GM12878 (cell line): ENCODE results near the gene SLC25A51. TPM values are rescaled to one million over a fixed set of nuclear protein-coding genes. Genes with fewer than 3 reads are reported as not detected.

Experiments
- ATAC-seq: fragments of 200-7000 bp; cut with Tn5 transposase; 3 replicates; pipeline ENCODE4 v1.9.1; 2020; ENCODE audit warnings: mild to moderate bottlenecking, moderate library complexity
- BruUV-seq: library from RNA; stranded (reverse); fragments of 400-500 nt; replicated peaks from 2 replicates; lab custom pipeline; 2021; lab: Mats Ljungman, UMichigan
- CTCF ChIA-PET: fragments of 300-600 bp; sonication (Branson Sonifier 250); formaldehyde crosslinking; extraction: SDS; loops from one replicate; lab custom pipeline; 2021; ENCODE audit warnings: inconsistent platforms; lab: Yijun Ruan, JAX
- POLR2A ChIA-PET: fragments of 350-600 bp; formaldehyde crosslinking; extraction: SDS; loops from one replicate; lab custom pipeline; 2021; ENCODE audit warnings: inconsistent platforms; lab: Charles Lee
- RAD21 ChIA-PET: fragments of 300-600 bp; sonication (Branson Sonifier 250); formaldehyde crosslinking; loops from one replicate; lab custom pipeline; 2023; ENCODE audit warnings: antibody characterized with exemption; ENCODE audit not compliant: unreplicated experiment; lab: Charles Lee
- SMC1A ChIA-PET: fragments of 300-600 bp; sonication (Branson Sonifier 250); formaldehyde crosslinking; loops from one replicate; lab custom pipeline; 2023; ENCODE audit not compliant: unreplicated experiment, uncharacterized antibody; lab: Charles Lee
- DNase-seq: peaks from one replicate; pipeline ENCODE4 v3.0.0-alpha.2; 2011; ENCODE audit warnings: low read depth, low spot score
- FAIRE-seq: peaks from 3 replicates; lab custom pipeline; 2011; peaks lifted over from hg19 to GRCh38; lab: Jason Lieb, UNC
- H2AFZ ChIP-seq: 2 replicates; pipeline ENCODE4 v1.6.0; 2011; ENCODE audit warnings: low read depth, low read length, control low read depth; ENCODE audit not compliant: control insufficient read depth
- H3K27ac ChIP-seq: 2 replicates; pipeline ENCODE4 v1.5.1; 2011; ENCODE audit warnings: control low read depth; ENCODE audit not compliant: control insufficient read depth, insufficient read depth
- H3K27me3 ChIP-seq, 2 experiments: replicated peaks in 1 of 2; 2 replicates each; pipeline versions ENCODE4 v1.6.0 to v1.6.1; 2011; ENCODE audit warnings: low read length in 1 of 2; ENCODE audit not compliant: control insufficient read depth in 2 of 2, insufficient read depth in 2 of 2
- H3K36me3 ChIP-seq, 2 experiments: 2 replicates each; pipeline ENCODE4 v1.5.1; 2011; ENCODE audit warnings: low read length in 1 of 2; ENCODE audit not compliant: control insufficient read depth in 2 of 2, insufficient read depth in 2 of 2
- H3K4me1 ChIP-seq: 2 replicates; pipeline ENCODE4 v1.6.1; 2011; ENCODE audit warnings: mild to moderate bottlenecking, low read length, moderate library complexity, mixed read lengths; ENCODE audit not compliant: control insufficient read depth, insufficient read depth
- H3K4me2 ChIP-seq: 2 replicates; pipeline ENCODE4 v1.6.0; 2011; ENCODE audit warnings: control low read depth; ENCODE audit not compliant: control insufficient read depth, insufficient read depth
- H3K4me3 ChIP-seq: fragments of 200-600 bp; sonication (generic); 2 replicates; pipeline ENCODE4 v1.5.1; 2016
- H3K79me2 ChIP-seq: 2 replicates; pipeline ENCODE4 v1.6.0; 2011; ENCODE audit warnings: low read length; ENCODE audit not compliant: control insufficient read depth, insufficient read depth
- H3K9ac ChIP-seq: 2 replicates; pipeline ENCODE4 v1.8.0; 2011; ENCODE audit warnings: low read length, control low read depth, mixed read lengths; ENCODE audit not compliant: control insufficient read depth, insufficient read depth
- H3K9me3 ChIP-seq: replicated peaks from 3 replicates; pipeline ENCODE4 v1.5.1; 2011; ENCODE audit warnings: mild to moderate bottlenecking, low read length; ENCODE audit not compliant: control insufficient read depth, insufficient read depth
- H4K20me1 ChIP-seq: 2 replicates; pipeline ENCODE4 v1.6.0; 2011; ENCODE audit not compliant: control insufficient read depth, insufficient read depth
- BMI1 ChIP-seq: fragments of 450-650 bp; IDR thresholded peaks from 2 replicates; pipeline ENCODE4 v1.6.1; 2016; ENCODE audit warnings: mild to moderate bottlenecking, moderate library complexity, borderline replicate concordance
- BRCA1 ChIP-seq: IDR thresholded peaks from 2 replicates; pipeline ENCODE4 v1.6.1; 2011; ENCODE audit warnings: low read depth, low read length, improper control_type of control experiment
- CUX1 ChIP-seq: IDR thresholded peaks from 2 replicates; pipeline ENCODE4 v1.6.1; 2012; ENCODE audit warnings: improper control_type of control experiment, low read depth, low read length; ENCODE audit not compliant: insufficient replicate concordance
- E2F8 ChIP-seq: fragments of 450-650 bp; IDR thresholded peaks from 2 replicates; pipeline ENCODE4 v1.6.1; 2018; ENCODE audit warnings: mild to moderate bottlenecking, low read depth, moderate library complexity; ENCODE audit not compliant: partially characterized antibody
- EP300 ChIP-seq, 2 experiments: fragments of 150-350 bp in 1 of 2; IDR thresholded peaks; 2 replicates each; pipeline ENCODE4 v1.6.1; 2011 to 2012; ENCODE audit warnings: low read depth in 2 of 2, low read length in 2 of 2, borderline replicate concordance in 1 of 2, improper control_type of control experiment in 1 of 2, inconsistent platforms in 1 of 2; ENCODE audit not compliant: control insufficient read depth in 1 of 2
- ETV6 ChIP-seq, 2 experiments: fragments of 450-650 bp in 1 of 2; IDR thresholded peaks in 1 of 2; conservative IDR thresholded peaks in 1 of 2; 2 replicates each; pipeline ENCODE4 v1.6.1; 2014; ENCODE audit warnings: antibody characterized with exemption in 1 of 2, borderline replicate concordance in 1 of 2, low read depth in 1 of 2, mild to moderate bottlenecking in 1 of 2, moderate library complexity in 1 of 2
- NR2C2 ChIP-seq: IDR thresholded peaks from 2 replicates; pipeline ENCODE4 v1.6.1; 2011; ENCODE audit warnings: borderline replicate concordance, low read depth; ENCODE audit not compliant: control insufficient read depth, insufficient read length
- RBBP5 ChIP-seq: fragments of 200-600 bp; sonication (generic); conservative IDR thresholded peaks from 2 replicates; pipeline ENCODE4 v1.6.1; 2016
- SIX5 ChIP-seq: IDR thresholded peaks from 2 replicates; pipeline ENCODE4 v1.6.1; 2011; ENCODE audit warnings: mild to moderate bottlenecking, low read depth, low read length, moderate library complexity; ENCODE audit not compliant: severe bottlenecking
- in situ Hi-C: fragments of 300-500 bp; cut with MboI; formaldehyde crosslinking; loops from 9 replicates; pipeline ENCODE4 v1.14.3; 2018; ENCODE audit warnings: mixed read lengths
- intact Hi-C: fragments of 100-400 bp; cut with micrococcal nuclease; formaldehyde crosslinking; loops from one replicate; pipeline ENCODE4 v1.14.2; 2022; ENCODE audit not compliant: unreplicated experiment
- polyA plus RNA-seq, 11 experiments: library from polyadenylated mRNA; depleted of rRNA in 4 of 11; unstranded in 6 of 11; stranded (reverse) in 5 of 11; fragments of >200 nt; fragmentation: Nextera tagmentation in 4 of 11; fragmentation: Illumina TruSeq in 1 of 11; extraction: Ambion mirVana in 4 of 11; extraction: Trizol in 1 of 11; gene quantifications; 1 replicate in 1 of 11; 2 replicates in 10 of 11; pipeline versions ENCODE4 v1.2.1 to v1.2.3, GENCODE V29; 2011 to 2016; ENCODE audit warnings: inconsistent platforms in 2 of 11, missing spikeins in 2 of 11, low read depth in 1 of 11
- total RNA-seq, 4 experiments: library from RNA; depleted of rRNA in 3 of 4; stranded (reverse); fragments of >200 nt in 3 of 4; fragmentation: Illumina TruSeq in 1 of 4; extraction: Trizol in 1 of 4; gene quantifications; 2 replicates each; pipeline versions ENCODE4 v1.2.1 to v1.2.3, GENCODE V29; 2013 to 2021
- TF ChIP-seq, protein P1 (sequence below): fragments of 450-650 bp; formaldehyde crosslinking; IDR thresholded peaks from 2 replicates; pipeline ENCODE4 v1.4.0; 2020; ENCODE audit warnings: mild to moderate bottlenecking, moderate library complexity

Gene SLC25A51
- total and polyA plus RNA-seq, 10 of the 15 experiments (the other 5 are each of a cell fraction or from before 2014, with no cell fraction given): 3.8 to 29.3 (median 13.2) TPM

- TF ChIP-seq CUX1: no peak
- TF ChIP-seq, all 136 proteins: peak for 0
Observed at GRCh38 chr9:37925006-37925405, 21.1 kb upstream of the SLC25A51 start (continued).

DNA sequence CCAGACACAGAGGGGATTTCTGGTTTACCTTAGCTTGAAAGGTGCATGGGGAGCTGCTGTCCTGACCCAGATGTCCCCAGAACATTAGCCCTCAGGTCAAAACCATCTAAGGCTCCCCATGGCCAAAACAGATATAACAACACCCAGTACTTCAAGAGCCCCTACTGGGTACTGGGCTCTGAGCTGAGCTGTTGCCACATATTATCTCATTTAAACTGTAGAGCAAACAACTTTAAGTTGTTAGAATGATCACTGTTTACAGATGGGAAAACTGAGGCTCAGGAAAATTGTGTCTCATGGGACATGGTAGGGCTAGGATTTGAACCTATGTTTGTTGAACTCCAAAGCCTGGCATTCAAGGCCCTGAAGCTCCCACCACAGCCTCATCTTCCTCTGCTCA lies 20.6 kb upstream of the SLC25A51 start:
- Histone ChIP-seq H3K4me2 (no peak overlapping the region), H3K27ac (no peak overlapping the region), H3K79me2 (no peaks in the 10 kb centered on the region), H4K20me1 (no peaks in the 10 kb centered on the region), H3K4me3 (no peak overlapping the region), H3K27me3 (no peaks in the 10 kb centered on the region), H3K36me3 (no peaks in the 10 kb centered on the region), H3K9ac (no peak overlapping the region), H2AFZ (no peak overlapping the region), H3K9me3 (no peaks in the 10 kb centered on the region), H3K4me1 (no peaks in the 10 kb centered on the region; the same call in 1 of the 2 replicates)
- DNase-seq (no peak), FAIRE-seq (no peak), ATAC-seq (no peak)
- POLR2A ChIA-PET: no interaction called here
- BruUV-seq: no TSS peak
- CTCF ChIA-PET: interaction anchor here (1.7 to 3.5 kb wide), 2 partner anchors 10 to 236 kb away, joined by 5 to 19 read pairs; no protein-coding TSS in a partner anchor
- RAD21 ChIA-PET: interaction anchor here (0.6 kb wide), 1 partner anchor 163 kb away, joined by 3 read pairs; no protein-coding TSS in a partner anchor
- in situ Hi-C loops (loop anchor here (25.0 kb wide), 1 partner anchor 763 kb away; no protein-coding TSS in a partner anchor), intact Hi-C loops (no loop called here)
- SMC1A ChIA-PET: no interaction called here
- TF ChIP-seq SIX5: no peak
- TF ChIP-seq ETV6 (conservative IDR thresholded peaks at IDR 0.05 in 1 of 2, IDR thresholded peaks at IDR 0.05 in 1 of 2; ENCODE audit: borderline replicate concordance in 1 of 2, low read depth in 1 of 2): no peak
- TF ChIP-seq BRCA1: no peak
- no peak for TF ChIP-seq NR2C2
- TF ChIP-seq, protein P1, sequence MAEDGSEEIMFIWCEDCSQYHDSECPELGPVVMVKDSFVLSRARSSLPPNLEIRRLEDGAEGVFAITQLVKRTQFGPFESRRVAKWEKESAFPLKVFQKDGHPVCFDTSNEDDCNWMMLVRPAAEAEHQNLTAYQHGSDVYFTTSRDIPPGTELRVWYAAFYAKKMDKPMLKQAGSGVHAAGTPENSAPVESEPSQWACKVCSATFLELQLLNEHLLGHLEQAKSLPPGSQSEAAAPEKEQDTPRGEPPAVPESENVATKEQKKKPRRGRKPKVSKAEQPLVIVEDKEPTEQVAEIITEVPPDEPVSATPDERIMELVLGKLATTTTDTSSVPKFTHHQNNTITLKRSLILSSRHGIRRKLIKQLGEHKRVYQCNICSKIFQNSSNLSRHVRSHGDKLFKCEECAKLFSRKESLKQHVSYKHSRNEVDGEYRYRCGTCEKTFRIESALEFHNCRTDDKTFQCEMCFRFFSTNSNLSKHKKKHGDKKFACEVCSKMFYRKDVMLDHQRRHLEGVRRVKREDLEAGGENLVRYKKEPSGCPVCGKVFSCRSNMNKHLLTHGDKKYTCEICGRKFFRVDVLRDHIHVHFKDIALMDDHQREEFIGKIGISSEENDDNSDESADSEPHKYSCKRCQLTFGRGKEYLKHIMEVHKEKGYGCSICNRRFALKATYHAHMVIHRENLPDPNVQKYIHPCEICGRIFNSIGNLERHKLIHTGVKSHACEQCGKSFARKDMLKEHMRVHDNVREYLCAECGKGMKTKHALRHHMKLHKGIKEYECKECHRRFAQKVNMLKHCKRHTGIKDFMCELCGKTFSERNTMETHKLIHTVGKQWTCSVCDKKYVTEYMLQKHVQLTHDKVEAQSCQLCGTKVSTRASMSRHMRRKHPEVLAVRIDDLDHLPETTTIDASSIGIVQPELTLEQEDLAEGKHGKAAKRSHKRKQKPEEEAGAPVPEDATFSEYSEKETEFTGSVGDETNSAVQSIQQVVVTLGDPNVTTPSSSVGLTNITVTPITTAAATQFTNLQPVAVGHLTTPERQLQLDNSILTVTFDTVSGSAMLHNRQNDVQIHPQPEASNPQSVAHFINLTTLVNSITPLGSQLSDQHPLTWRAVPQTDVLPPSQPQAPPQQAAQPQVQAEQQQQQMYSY (CRISPR knock-in tag): no peak
- TF ChIP-seq BMI1: no peak
- TF ChIP-seq RBBP5: no peak
- TF ChIP-seq E2F8: no peak
- TF ChIP-seq EP300 (IDR thresholded peaks at IDR 0.05; ENCODE audit: borderline replicate concordance in 1 of 2, control insufficient read depth in 1 of 2, low read depth in 2 of 2, low read length in 2 of 2): no peak
